NCI-H510A (cell line): ENCODE data around the gene ALKAL2.

Experiments
- DNase-seq: peaks from one replicate; lab custom pipeline; 2025; lab: John Stamatoyannopoulos, UW

Gene ALKAL2

GRCh38 chr2:290090-290722, 2.3 kb upstream of the ALKAL2 start:
- no peak for DNase-seq

DNA sequence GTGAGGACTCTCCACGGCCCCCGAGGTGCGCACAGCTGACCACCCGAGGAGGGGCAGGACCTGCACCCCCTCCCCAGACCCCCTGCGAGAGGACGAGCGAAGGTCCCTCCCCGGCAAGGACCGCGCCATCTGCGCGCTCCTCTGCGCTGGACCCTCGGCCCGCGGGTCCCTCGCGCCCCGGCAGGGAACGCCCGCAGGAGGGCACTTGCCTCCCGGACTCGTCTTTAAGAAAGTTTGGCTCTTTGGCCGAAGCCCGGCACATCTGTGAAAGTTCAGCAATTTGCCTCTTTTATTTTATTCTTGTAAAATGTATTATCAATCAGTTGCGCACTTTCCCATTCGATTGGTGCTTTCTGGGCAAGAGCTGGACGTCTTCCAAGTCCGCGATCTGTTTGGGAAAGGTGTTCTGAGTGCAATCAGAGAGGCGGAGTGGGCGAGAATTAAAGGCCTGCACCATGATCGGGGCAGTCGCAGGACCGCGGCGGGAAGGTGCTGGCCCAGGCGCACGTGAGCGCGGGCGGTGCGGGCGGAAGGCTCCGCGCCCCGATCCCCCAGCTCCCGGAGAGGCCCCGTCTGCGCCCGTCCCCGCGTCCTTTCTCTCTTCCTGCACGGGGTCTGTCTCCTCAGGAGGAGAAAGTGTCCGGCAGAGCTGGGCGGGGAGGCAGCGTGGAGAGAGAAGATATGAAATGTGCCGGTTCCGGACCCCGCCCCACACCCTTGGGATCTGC, 1.6 kb upstream of the ALKAL2 start:
- DNase-seq, result no peak

GRCh38 chr2:288758-289361, 969 bp upstream of the ALKAL2 start:
- no peak for DNase-seq

GRCh38 chr2:287471-287885, 413 bp downstream of the ALKAL2 start:
- no peak for DNase-seq

GRCh38 chr2:286774-287392, 1.0 kb downstream of the ALKAL2 start:
- DNase-seq, result no peak

GRCh38 chr2:286035-286434, 1.9 kb downstream of the ALKAL2 start:
- no peak for DNase-seq

DNA sequence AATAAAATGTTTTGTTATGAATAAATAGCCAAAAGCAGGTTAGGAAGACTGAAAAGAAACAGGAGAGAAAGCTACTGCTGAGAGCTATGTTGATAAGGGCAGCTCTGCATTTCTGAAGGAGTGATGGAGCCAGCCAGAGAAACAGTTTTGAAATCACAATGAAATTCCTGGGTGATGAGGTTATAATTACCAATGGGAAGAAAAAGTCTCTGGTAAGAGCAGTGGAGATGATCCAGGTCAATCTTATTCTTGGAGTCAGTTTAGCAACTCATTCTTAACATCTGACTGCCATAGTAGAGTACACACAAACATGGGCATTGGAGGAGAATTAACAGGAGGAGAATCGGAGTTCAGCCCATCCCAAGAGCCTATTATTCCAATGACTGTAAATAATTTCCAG, 2.4 kb downstream of the ALKAL2 start:
- no peak for DNase-seq

GRCh38 chr2:284896-285492, 2.9 kb downstream of the ALKAL2 start:
- DNase-seq, result no peak

- DNase-seq, result no peak
Observed at GRCh38 chr2:283996-284794, 3.7 kb downstream of the ALKAL2 start.

DNA sequence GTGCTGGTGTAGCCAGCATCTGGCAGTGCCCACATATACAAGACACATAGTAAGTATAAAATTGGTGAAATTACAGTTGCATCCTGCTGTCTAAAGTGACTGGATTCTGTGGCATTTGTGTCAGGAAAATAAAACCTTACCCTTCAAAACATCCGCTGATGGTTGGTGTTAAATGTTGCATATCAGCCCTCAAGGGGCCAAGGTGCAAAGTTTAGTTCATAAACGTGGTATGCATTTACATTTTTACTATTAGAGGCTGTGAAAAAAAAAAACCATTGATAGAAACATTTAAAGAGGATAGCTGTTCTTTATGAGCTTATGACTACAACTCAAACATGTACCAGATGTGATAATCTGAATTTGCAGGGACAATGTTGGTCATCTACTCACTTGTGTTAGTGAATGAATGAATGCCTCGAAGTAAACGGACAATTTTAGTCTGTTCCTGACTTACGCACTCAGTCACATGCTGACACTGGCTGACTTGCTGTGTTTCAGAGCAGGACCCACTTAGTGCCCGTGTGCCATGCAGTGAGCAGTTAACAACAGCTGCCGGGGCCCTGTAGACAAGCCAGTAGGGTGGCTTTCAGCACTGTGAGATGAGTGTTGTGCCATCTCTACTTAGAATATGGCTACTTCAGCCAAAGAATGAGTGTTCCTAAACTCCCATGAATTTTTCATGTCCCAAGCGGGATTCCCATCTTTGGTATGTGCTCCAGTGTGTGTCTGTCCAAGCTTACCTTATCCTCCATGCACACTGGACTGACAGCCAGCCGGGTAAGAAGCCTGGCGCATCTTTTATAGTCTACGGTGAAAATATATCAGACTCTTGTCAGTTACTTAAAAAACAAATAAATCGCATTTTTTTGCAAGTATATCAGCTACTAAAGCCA, 5.3 kb downstream of the ALKAL2 start:
- DNase-seq, result no peak

DNA sequence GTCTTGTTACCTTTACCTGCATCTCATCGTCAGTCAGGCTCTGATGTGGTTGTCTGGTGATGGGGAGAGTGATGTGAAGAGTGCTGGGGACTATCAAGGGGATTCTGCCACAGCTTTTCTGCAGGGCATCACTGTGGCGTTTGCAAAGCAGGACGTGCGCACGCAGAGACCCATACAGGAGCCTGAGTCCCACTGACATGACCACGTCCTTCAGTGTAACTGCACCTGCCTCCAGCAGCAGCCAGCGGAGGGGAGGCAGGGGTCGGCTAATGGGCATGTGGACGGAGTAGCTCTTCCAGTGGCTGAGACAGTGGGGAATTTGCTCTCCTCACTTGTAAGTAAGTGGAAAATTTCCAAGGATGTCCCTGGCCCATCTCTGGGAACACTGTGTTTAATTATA, 6.5 kb downstream of the ALKAL2 start:
- no peak for DNase-seq

DNA sequence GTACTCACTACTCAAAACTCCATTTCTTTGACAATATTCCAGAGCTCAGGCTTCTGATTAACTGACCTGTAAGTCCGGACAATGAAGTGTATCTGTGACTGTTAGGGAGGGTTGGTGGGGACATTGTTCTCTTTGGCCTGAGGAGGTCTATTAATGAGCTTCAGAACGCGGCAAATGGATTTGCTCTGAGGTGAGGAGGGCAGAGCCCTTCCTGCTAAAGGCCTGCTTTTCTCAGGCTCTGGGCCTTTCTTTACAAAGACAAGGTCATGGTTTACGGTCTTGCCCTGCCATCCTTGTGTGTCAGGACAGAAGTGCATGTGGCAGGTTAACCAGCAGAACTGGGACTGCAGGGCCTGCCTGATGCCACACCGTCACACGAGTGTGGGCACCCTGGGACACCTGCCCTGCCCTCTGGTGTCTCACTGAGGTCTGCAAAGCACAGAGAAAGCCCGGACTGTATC, 7.2 kb downstream of the ALKAL2 start:
- no peak for DNase-seq

GRCh38 chr2:279956-280649, 7.8 kb downstream of the ALKAL2 start:
- DNase-seq, result no peak

DNA sequence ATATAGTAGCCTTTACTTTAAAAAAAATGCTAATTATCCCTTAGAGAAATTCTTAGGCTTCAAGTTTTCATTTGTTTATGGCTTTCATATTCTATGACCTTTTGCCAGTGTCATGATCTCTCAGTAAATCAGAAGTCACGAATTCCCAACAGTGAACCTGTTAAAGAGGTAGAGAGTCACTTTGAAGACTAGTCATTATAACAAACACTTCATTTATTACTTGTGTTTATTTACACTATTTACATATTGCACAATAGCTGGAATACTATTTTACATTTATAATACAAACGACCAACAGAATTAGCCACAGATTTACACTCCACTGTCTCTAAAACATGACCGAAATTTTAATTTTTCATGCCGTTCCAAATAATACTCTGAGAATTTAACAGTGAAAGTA, 8.5 kb downstream of the ALKAL2 start:
- no peak for DNase-seq

DNA sequence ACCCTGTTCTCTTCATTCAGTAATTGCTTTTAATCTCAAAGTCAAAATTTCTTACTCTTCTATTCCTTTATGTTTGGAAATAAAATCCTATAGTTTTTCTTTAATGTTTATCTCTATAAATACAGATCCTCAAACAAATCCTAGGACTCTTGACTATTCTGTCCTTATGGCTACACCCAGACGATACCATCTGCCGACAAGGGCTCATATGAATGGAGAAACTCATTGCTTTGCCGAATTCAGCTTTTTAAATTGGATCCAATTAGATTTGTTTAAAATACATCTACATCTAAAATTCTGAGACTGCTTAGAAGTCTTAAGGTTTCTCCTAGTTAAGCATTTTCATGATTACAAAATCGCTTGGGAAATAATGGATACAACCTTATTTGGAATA, 9.0 kb downstream of the ALKAL2 start:
- DNase-seq, result no peak

DNA sequence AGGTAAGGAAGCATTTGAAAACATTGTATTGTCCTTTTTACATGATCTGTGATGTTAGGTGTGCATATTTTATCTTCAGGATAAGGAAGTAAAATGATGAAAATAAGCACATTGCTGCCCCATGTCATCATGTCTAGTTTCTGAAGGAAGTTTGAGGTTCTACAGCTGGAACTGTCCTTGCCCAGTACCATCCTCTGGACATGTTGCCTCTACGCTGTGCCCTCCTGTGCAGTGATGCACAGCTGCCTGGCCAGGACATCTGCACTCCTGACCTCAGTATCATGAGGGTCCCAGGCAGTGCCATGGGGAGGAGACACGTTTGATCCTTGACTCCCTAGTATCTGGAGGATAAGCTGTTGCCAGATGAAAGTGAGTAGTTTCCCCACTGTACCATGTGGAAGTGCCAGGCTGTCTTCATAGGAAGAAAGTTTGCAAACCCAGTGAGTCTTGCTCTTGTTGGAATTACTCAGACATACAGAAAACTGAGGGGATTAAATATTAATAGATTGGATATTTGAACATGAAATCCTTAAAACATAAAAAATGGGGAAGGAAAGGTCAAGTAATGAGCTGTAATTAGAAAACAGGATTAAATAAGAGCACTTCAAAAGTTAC, 9.5 kb downstream of the ALKAL2 start:
- no peak for DNase-seq

- no peak for DNase-seq
Observed at GRCh38 chr2:275466-275865, 12.4 kb downstream of the ALKAL2 start.

- DNase-seq, result no peak
Observed at GRCh38 chr2:274503-274902, 13.4 kb downstream of the ALKAL2 start.

DNA sequence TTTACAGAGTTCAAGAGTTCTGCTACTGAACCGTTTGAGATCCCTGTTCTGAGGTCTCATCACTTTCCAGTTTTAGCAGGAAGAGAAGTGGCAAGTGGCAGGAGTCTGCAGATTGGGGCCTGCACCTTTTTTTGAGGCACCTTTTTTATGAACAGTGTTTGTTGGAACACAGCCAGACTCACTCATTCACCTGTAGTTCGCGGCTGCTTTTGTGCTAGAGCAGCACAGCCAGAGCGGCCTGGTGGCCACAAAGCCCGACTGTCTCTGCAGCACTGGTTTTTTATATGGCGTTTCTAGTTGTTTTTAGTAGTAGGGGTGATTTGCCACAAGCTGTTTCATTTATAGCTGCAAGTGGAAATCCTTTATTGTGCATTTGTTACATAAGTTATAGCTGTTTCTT, 14.6 kb downstream of the ALKAL2 start:
- DNase-seq, result no peak

GRCh38 chr2:271917-272316, 16.0 kb downstream of the ALKAL2 start:
- DNase-seq, result no peak
